ENCODE results near the gene SAT1.

SAT1 gene

DNA sequence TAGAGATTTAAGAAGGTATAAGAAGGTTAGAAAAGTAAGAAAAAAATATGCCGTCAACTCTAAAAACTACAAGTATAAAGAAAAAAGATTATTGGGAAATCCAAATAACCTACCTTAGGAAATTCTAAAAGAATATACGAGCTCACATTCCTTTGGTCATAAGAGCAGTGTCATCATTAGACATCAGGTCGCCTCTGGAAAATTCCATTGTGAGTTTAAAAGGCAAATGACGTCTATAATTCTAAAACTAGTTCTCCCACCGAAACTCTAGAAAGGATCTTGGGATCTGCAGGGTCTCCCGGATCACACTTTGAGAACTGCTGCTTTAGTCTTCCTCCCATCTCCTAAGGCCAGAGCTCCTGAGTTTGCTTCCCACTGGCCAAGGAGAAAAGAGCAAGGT is 518 bp upstream of the SAT1 start:
- H3K9ac ChIP-seq (ENCODE audit: low read length), result no peak overlapping the region
- H3K27ac ChIP-seq (ENCODE audit: low read length), result no peak overlapping the region

DNA sequence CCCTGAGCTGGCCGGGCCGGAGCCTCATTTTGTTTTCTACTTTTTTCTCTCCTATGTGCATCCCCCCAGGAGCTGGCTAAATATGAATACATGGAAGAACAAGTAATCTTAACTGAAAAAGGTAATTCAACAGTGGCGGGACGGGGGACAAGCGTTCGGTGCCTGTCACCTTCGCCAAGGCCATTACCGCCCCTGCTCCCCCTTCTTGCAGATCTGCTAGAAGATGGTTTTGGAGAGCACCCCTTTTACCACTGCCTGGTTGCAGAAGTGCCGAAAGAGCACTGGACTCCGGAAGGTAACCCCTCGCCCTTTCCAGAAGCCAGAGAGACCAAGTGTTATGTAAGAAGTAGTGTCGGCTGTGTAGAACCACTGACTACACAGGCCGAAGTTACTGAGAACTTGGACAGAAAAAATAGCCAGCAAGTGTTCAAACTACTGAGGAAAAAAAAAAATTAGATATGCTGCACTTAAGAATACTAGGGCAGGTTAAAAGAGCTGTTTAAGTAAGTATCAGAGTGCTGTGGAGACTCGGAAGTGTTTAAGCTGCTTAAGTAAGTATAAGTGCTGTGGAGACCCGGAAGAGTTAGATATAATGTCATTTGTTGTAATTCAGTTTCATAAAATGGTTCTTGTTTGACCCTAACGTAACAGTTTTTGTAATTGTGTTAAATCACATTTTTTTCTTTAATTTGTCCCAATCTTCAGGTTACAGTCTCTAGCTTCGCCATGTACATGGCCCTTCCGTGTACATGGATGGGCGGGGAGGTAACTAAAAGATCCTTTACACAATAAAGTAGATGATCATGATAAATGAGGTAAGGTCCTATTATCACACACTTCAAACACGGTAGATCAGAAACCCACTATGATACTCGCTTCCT is 856 bp downstream of the SAT1 start:
- no peaks in the 10 kb centered on the region for H3K27me3 ChIP-seq (ENCODE audit: control insufficient read depth, insufficient read depth, low read length)
- H3K4me3 ChIP-seq (ENCODE audit: low read length), result peak overlapping the region; percentile 88
- no peaks in the 10 kb centered on the region for H3K9me3 ChIP-seq (ENCODE audit: control insufficient read depth, low read depth, low read length)
- peaks cover 11% of the 10 kb centered on the region for H3K36me3 ChIP-seq (ENCODE audit: control insufficient read depth, low read depth, low read length)
- peaks cover 4% of the 10 kb centered on the region for H3K4me1 ChIP-seq (ENCODE audit: control insufficient read depth, low read depth, low read length)
- no peak overlapping the region for H3K27ac ChIP-seq (ENCODE audit: low read length)
- peak overlapping the region; percentile 21 for H3K9ac ChIP-seq (ENCODE audit: low read length)

More for the DNA sequence above, 518 bp upstream of the SAT1 start:
- Histone ChIP-seq H3K4me1 (ENCODE audit: control insufficient read depth, low read depth, low read length) (peaks cover 4% of the 10 kb centered on the region), H3K27me3 (ENCODE audit: control insufficient read depth, insufficient read depth, low read length) (no peaks in the 10 kb centered on the region), H3K9me3 (ENCODE audit: control insufficient read depth, low read depth, low read length) (no peaks in the 10 kb centered on the region), H3K4me3 (ENCODE audit: low read length) (no peak overlapping the region), H3K36me3 (ENCODE audit: control insufficient read depth, low read depth, low read length) (peaks cover 11% of the 10 kb centered on the region)

- Histone ChIP-seq H3K9ac (ENCODE audit: low read length) (no peak overlapping the region), H3K9me3 (ENCODE audit: control insufficient read depth, low read depth, low read length) (no peaks in the 10 kb centered on the region)
These were observed 1.7 kb downstream of the SAT1 start for GRCh38 chrX:23784470-23785331.

GRCh38 chrX:23785580-23785979 is 2.6 kb downstream of the SAT1 start:
- no peak overlapping the region for H3K9ac ChIP-seq (ENCODE audit: low read length)
- H3K27me3 ChIP-seq (ENCODE audit: control insufficient read depth, insufficient read depth, low read length), result no peaks in the 10 kb centered on the region
- no peak overlapping the region for H3K27ac ChIP-seq (ENCODE audit: low read length)
- H3K36me3 ChIP-seq (ENCODE audit: control insufficient read depth, low read depth, low read length), result peaks cover 11% of the 10 kb centered on the region
- H3K4me3 ChIP-seq (ENCODE audit: low read length), result no peak overlapping the region
- peaks cover 4% of the 10 kb centered on the region for H3K4me1 ChIP-seq (ENCODE audit: control insufficient read depth, low read depth, low read length)
- no peaks in the 10 kb centered on the region for H3K9me3 ChIP-seq (ENCODE audit: control insufficient read depth, low read depth, low read length)

More at GRCh38 chrX:23784470-23785331, 1.7 kb downstream of the SAT1 start:
- Histone ChIP-seq H3K36me3 (ENCODE audit: control insufficient read depth, low read depth, low read length) (peaks cover 11% of the 10 kb centered on the region), H3K4me1 (ENCODE audit: control insufficient read depth, low read depth, low read length) (peaks cover 4% of the 10 kb centered on the region), H3K4me3 (ENCODE audit: low read length) (peak overlapping the region; percentile 88), H3K27ac (ENCODE audit: low read length) (no peak overlapping the region), H3K27me3 (ENCODE audit: control insufficient read depth, insufficient read depth, low read length) (no peaks in the 10 kb centered on the region)

GRCh38 chrX:23786268-23786815 is 3.4 kb downstream of the SAT1 start:
- H3K27me3 ChIP-seq (ENCODE audit: control insufficient read depth, insufficient read depth, low read length), result no peaks in the 10 kb centered on the region
- H3K36me3 ChIP-seq (ENCODE audit: control insufficient read depth, low read depth, low read length), result peaks cover 11% of the 10 kb centered on the region
- no peak overlapping the region for H3K9ac ChIP-seq (ENCODE audit: low read length)
- H3K4me3 ChIP-seq (ENCODE audit: low read length), result no peak overlapping the region
- H3K9me3 ChIP-seq (ENCODE audit: control insufficient read depth, low read depth, low read length), result no peaks in the 10 kb centered on the region
- no peak overlapping the region for H3K27ac ChIP-seq (ENCODE audit: low read length)
- peaks cover 4% of the 10 kb centered on the region for H3K4me1 ChIP-seq (ENCODE audit: control insufficient read depth, low read depth, low read length)

GRCh38 chrX:23787745-23788118 is 4.8 kb downstream of the SAT1 start:
- H3K4me3 ChIP-seq (ENCODE audit: low read length), result no peak overlapping the region
- no peaks in the 10 kb centered on the region for H3K4me1 ChIP-seq (ENCODE audit: control insufficient read depth, low read depth, low read length)
- H3K27ac ChIP-seq (ENCODE audit: low read length), result no peak overlapping the region
- no peaks in the 10 kb centered on the region for H3K9me3 ChIP-seq (ENCODE audit: control insufficient read depth, low read depth, low read length)
- H3K36me3 ChIP-seq (ENCODE audit: control insufficient read depth, low read depth, low read length), result peaks cover 11% of the 10 kb centered on the region
- H3K27me3 ChIP-seq (ENCODE audit: control insufficient read depth, insufficient read depth, low read length), result no peaks in the 10 kb centered on the region
- no peak overlapping the region for H3K9ac ChIP-seq (ENCODE audit: low read length)

DNA sequence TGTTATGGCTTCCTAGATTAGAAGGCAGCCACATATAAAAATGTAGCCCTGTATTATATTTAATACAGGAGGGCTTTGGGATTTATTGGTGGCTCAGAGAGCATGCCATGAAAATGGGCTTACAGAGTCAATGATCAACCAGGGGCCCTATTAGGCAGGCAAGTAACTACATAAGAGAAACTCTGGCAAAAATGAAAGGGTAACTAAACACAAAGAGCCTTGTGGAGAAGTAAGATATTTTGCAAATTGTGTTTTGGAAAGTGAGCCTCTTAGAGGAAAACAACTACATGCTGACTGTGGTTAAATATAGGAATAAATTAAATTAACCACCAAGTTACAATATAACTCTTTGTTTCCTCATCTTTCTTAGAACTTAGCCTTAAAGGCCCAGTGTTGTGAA is 5.5 kb downstream of the SAT1 start:
- H3K9ac ChIP-seq (ENCODE audit: low read length), result no peak overlapping the region
- H3K4me1 ChIP-seq (ENCODE audit: control insufficient read depth, low read depth, low read length), result peaks cover 5% of the 10 kb centered on the region
- H3K4me3 ChIP-seq (ENCODE audit: low read length), result no peak overlapping the region
- H3K27ac ChIP-seq (ENCODE audit: low read length), result no peak overlapping the region
- H3K36me3 ChIP-seq (ENCODE audit: control insufficient read depth, low read depth, low read length), result peaks cover 11% of the 10 kb centered on the region
- H3K27me3 ChIP-seq (ENCODE audit: control insufficient read depth, insufficient read depth, low read length), result no peaks in the 10 kb centered on the region
- H3K9me3 ChIP-seq (ENCODE audit: control insufficient read depth, low read depth, low read length), result no peaks in the 10 kb centered on the region

DNA sequence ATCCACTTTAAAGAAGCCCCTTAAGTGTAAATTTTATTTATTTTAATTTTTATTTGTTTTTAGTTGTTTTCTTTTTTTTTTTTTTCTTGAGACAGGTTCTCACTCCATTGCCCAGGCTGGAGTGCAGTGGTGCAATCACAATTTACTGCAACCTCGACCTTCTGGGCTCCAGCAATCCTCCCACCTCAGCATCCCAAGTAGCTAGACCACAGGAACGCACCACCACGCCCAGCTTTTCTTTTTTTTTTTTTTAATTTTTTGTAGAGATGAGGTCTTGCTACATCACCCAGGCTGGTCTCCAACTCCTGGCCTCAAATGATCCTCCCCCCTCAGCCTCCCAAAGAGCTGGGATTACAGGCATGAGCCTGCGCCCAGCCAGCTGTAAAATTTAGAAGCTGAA is 6.0 kb downstream of the SAT1 start:
- no peaks in the 10 kb centered on the region for H3K9me3 ChIP-seq (ENCODE audit: control insufficient read depth, low read depth, low read length)

DNA sequence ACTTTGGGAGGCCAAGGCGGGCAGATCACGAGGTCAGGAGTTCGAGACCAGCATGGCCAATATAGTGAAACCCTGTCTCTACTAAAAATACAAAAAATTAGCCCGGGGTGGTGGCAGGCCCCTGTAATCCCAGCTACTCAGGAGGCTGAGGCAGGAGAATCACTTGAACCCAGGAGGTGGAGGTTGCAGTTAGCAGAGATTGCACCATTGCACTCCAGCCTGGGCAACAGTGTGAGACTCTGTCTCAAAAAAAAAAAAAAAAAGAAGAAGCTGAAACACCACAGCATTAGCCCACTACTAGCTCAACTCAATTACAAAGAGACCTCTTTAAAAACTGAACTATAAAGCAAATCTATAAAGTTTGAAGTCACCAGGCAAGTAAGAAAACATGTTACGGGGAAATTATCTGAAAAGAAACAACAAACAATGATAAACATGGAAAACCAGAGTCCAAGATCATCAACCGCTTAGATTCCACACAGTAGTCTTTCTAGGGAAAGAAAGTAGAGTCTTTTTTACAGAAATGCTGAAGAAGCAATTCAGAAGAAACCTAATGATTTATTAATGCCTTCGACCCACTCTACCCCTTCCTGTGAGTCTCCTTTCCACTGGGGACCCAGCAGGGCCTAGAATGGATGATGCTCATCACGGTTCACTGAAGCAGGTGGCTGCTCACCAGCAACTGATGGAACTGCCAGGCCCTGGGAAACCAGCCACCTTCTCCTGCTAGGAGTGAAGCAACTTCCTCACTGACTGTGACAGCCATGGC is 6.6 kb downstream of the SAT1 start:
- no peak overlapping the region for H3K9ac ChIP-seq (ENCODE audit: low read length)
- H3K4me3 ChIP-seq (ENCODE audit: low read length), result no peak overlapping the region
- no peak overlapping the region for H3K27ac ChIP-seq (ENCODE audit: low read length)
- H3K27me3 ChIP-seq (ENCODE audit: control insufficient read depth, insufficient read depth, low read length), result no peaks in the 10 kb centered on the region
- H3K9me3 ChIP-seq (ENCODE audit: control insufficient read depth, low read depth, low read length), result no peaks in the 10 kb centered on the region
- H3K4me1 ChIP-seq (ENCODE audit: control insufficient read depth, low read depth, low read length), result peaks cover 5% of the 10 kb centered on the region
- peaks cover 11% of the 10 kb centered on the region for H3K36me3 ChIP-seq (ENCODE audit: control insufficient read depth, low read depth, low read length)

More for the DNA sequence above, 6.0 kb downstream of the SAT1 start:
- Histone ChIP-seq H3K27me3 (ENCODE audit: control insufficient read depth, insufficient read depth, low read length) (no peaks in the 10 kb centered on the region), H3K36me3 (ENCODE audit: control insufficient read depth, low read depth, low read length) (peaks cover 11% of the 10 kb centered on the region), H3K4me1 (ENCODE audit: control insufficient read depth, low read depth, low read length) (peaks cover 5% of the 10 kb centered on the region), H3K4me3 (ENCODE audit: low read length) (no peak overlapping the region), H3K27ac (ENCODE audit: low read length) (no peak overlapping the region), H3K9ac (ENCODE audit: low read length) (no peak overlapping the region)

DNA sequence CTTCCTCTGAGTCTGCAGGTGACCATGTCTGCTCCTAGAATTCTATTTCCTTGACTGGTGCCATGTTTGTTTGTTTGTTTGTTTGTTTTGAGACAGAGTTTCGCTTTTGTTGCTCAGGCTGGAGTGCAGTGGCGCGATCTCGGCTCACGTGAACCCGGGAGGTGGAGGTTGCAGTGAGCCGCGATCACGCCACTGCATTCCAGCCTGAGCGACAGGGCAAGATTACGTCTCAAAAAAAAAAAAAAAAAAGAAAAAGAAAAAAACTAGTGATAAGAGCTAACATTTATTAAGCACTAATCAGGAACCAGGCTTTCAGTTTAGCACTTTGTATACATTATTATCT is 7.2 kb downstream of the SAT1 start:
- Histone ChIP-seq H3K9me3 (ENCODE audit: control insufficient read depth, low read depth, low read length) (no peaks in the 10 kb centered on the region), H3K27ac (ENCODE audit: low read length) (no peak overlapping the region), H3K4me3 (ENCODE audit: low read length) (no peak overlapping the region), H3K9ac (ENCODE audit: low read length) (no peak overlapping the region), H3K27me3 (ENCODE audit: control insufficient read depth, insufficient read depth, low read length) (no peaks in the 10 kb centered on the region), H3K36me3 (ENCODE audit: control insufficient read depth, low read depth, low read length) (peaks cover 9% of the 10 kb centered on the region), H3K4me1 (ENCODE audit: control insufficient read depth, low read depth, low read length) (peaks cover 5% of the 10 kb centered on the region)
